ENCODE data around the gene PSMD8.

PSMD8 gene

GRCh38 chr19:38395381-38396114 lies 21.2 kb downstream of the PSMD8 start:
- WGBS, 2 experiments, result 85 to 88% methylated on average over 86 of the region's 86 CpGs
- no peak overlapping the region for H3K27ac ChIP-seq (ENCODE audit: insufficient read depth, low read depth, low read length, poor library complexity, severe bottlenecking)
- peaks cover 53% of the 10 kb centered on the region for H3K27me3 ChIP-seq (ENCODE audit: control insufficient read depth, insufficient read depth, low read length, poor library complexity, severe bottlenecking)
- no peak overlapping the region for H3K4me3 ChIP-seq (ENCODE audit: insufficient read depth, low read depth, low read length)
- no peaks in the 10 kb centered on the region for H3K36me3 ChIP-seq (ENCODE audit: control insufficient read depth, insufficient read depth, low read length)
- no peaks in the 10 kb centered on the region for H3K9me3 ChIP-seq (ENCODE audit: control insufficient read depth, low read length)
- no peaks in the 10 kb centered on the region for H3K4me1 ChIP-seq (ENCODE audit: control insufficient read depth, insufficient read depth, low read length)

DNA sequence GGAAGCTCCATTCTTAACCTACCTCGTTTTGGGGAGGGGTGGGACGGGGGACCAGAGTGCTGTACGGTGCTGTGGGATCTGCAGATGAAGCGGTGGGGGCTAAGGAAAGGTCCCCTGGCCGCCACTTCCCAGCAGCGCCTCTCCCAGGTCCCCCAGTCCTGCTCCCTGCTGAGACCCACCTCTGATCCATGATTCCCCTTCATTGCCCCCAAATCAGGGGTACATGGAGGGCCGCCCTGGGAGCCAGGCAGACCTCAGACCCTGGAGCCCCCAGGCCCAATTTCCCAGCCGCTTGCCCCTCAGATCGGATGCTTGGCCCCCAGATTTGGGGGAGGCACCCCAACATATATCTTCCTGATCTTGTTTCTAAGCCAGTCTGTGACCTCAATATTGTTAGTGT lies 24.7 kb downstream of the PSMD8 start:
- Histone ChIP-seq H3K36me3 (ENCODE audit: control insufficient read depth, insufficient read depth, low read length) (no peaks in the 10 kb centered on the region), H3K4me1 (ENCODE audit: control insufficient read depth, insufficient read depth, low read length) (no peaks in the 10 kb centered on the region), H3K27ac (ENCODE audit: insufficient read depth, low read depth, low read length, poor library complexity, severe bottlenecking) (no peak overlapping the region), H3K4me3 (ENCODE audit: insufficient read depth, low read depth, low read length) (no peak overlapping the region), H3K27me3 (ENCODE audit: control insufficient read depth, insufficient read depth, low read length, poor library complexity, severe bottlenecking) (peaks cover 58% of the 10 kb centered on the region), H3K9me3 (ENCODE audit: control insufficient read depth, low read length) (no peaks in the 10 kb centered on the region)
- WGBS, 2 experiments, result 75% methylated on average over 9 of the region's 9 CpGs

GRCh38 chr19:38399537-38399936 lies 25.2 kb downstream of the PSMD8 start:
- 90 to 96% methylated on average over 1 of the region's 1 CpG for WGBS, 2 experiments
- Histone ChIP-seq H3K36me3 (ENCODE audit: control insufficient read depth, insufficient read depth, low read length) (no peaks in the 10 kb centered on the region), H3K9me3 (ENCODE audit: control insufficient read depth, low read length) (no peaks in the 10 kb centered on the region), H3K4me1 (ENCODE audit: control insufficient read depth, insufficient read depth, low read length) (no peaks in the 10 kb centered on the region), H3K27me3 (ENCODE audit: control insufficient read depth, insufficient read depth, low read length, poor library complexity, severe bottlenecking) (peaks cover 58% of the 10 kb centered on the region), H3K27ac (ENCODE audit: insufficient read depth, low read depth, low read length, poor library complexity, severe bottlenecking) (no peak overlapping the region), H3K4me3 (ENCODE audit: insufficient read depth, low read depth, low read length) (no peak overlapping the region)

DNA sequence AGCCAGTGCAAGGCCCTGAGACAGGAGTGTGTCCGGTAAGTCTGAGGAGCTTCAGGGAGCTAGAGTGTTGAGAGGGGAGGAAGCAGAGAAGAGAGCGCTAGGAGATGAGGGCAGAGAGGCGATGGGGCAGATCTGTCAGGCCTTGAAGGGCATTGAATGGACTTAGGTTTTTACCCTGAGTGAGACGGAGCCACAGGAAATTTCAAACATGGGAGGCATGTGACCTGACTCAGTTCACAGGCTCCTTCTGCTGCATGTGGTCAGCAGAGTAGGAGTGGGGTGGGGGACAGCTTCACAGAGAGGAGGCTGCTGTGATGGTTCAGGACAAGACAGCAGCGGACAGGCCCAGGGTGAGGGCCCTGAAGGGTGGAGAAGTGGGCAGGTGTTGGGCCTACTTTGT lies 26.0 kb downstream of the PSMD8 start:
- no peak overlapping the region for H3K4me3 ChIP-seq (ENCODE audit: insufficient read depth, low read depth, low read length)
- no peak overlapping the region for H3K27ac ChIP-seq (ENCODE audit: insufficient read depth, low read depth, low read length, poor library complexity, severe bottlenecking)
- no peaks in the 10 kb centered on the region for H3K9me3 ChIP-seq (ENCODE audit: control insufficient read depth, low read length)
- 65 to 70% methylated on average over 5 of the region's 5 CpGs for WGBS, 2 experiments
- H3K36me3 ChIP-seq (ENCODE audit: control insufficient read depth, insufficient read depth, low read length), result no peaks in the 10 kb centered on the region
- H3K27me3 ChIP-seq (ENCODE audit: control insufficient read depth, insufficient read depth, low read length, poor library complexity, severe bottlenecking), result peaks cover 50% of the 10 kb centered on the region
- no peaks in the 10 kb centered on the region for H3K4me1 ChIP-seq (ENCODE audit: control insufficient read depth, insufficient read depth, low read length)

DNA sequence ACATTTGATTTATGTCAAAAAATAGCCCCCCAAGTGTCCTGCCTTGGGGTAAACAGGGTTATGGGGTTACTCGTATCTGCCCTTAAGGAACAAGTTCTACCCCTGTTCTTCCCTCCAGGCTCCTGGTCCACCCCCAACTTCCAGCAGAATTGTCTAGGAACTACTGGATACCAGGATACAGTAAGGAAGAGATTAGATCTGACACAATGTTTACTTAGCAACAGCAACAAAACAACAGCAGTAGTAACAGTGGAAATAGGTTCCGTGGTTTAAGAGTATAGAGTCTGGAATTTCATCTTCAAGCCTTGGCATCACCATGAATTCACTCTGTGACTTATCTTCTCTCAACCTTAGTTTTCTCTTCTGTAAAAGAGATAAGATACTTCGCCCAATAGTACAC lies 26.8 kb downstream of the PSMD8 start:
- Histone ChIP-seq H3K27me3 (ENCODE audit: control insufficient read depth, insufficient read depth, low read length, poor library complexity, severe bottlenecking) (peaks cover 45% of the 10 kb centered on the region), H3K4me1 (ENCODE audit: control insufficient read depth, insufficient read depth, low read length) (no peaks in the 10 kb centered on the region), H3K36me3 (ENCODE audit: control insufficient read depth, insufficient read depth, low read length) (no peaks in the 10 kb centered on the region), H3K9me3 (ENCODE audit: control insufficient read depth, low read length) (no peaks in the 10 kb centered on the region), H3K4me3 (ENCODE audit: insufficient read depth, low read depth, low read length) (no peak overlapping the region), H3K27ac (ENCODE audit: insufficient read depth, low read depth, low read length, poor library complexity, severe bottlenecking) (no peak overlapping the region)
- 91 to 97% methylated on average over 2 of the region's 3 CpGs for WGBS, 2 experiments

DNA sequence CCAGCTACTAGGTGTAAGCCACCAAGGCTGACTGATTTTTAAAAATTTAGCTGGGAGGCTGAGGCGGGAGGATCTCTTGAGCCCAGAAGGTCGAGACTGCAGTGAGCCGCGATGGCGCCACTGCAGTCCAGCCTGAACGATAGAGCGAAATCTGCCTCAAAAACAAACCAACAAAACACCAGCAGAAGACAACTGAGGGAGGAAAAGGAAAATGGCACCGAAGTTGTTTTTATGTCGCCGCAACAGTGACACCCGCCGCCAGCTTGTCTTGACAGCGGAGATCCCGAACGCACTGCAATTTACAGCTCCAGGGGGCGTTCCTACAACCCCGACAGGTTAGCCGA lies 28.2 kb downstream of the PSMD8 start:
- Histone ChIP-seq H3K27ac (ENCODE audit: insufficient read depth, low read depth, low read length, poor library complexity, severe bottlenecking) (no peak overlapping the region), H3K4me3 (ENCODE audit: insufficient read depth, low read depth, low read length) (peak overlapping the region; percentile 5), H3K27me3 (ENCODE audit: control insufficient read depth, insufficient read depth, low read length, poor library complexity, severe bottlenecking) (peaks cover 32% of the 10 kb centered on the region), H3K36me3 (ENCODE audit: control insufficient read depth, insufficient read depth, low read length) (no peaks in the 10 kb centered on the region), H3K9me3 (ENCODE audit: control insufficient read depth, low read length) (no peaks in the 10 kb centered on the region), H3K4me1 (ENCODE audit: control insufficient read depth, insufficient read depth, low read length) (no peaks in the 10 kb centered on the region)
- 10 to 16% methylated on average over 18 of the region's 18 CpGs for WGBS, 2 experiments

- Histone ChIP-seq H3K4me1 (ENCODE audit: control insufficient read depth, insufficient read depth, low read length) (no peaks in the 10 kb centered on the region), H3K4me3 (ENCODE audit: insufficient read depth, low read depth, low read length) (peak within 1 kb of the TSS; percentile 56), H3K27me3 (ENCODE audit: control insufficient read depth, insufficient read depth, low read length, poor library complexity, severe bottlenecking) (peaks cover 32% of the 10 kb centered on the region), H3K9me3 (ENCODE audit: control insufficient read depth, low read length) (no peaks in the 10 kb centered on the region), H3K36me3 (ENCODE audit: control insufficient read depth, insufficient read depth, low read length) (no peaks in the 10 kb centered on the region), H3K27ac (ENCODE audit: insufficient read depth, low read depth, low read length, poor library complexity, severe bottlenecking) (no peak within 1 kb of the TSS)
- 0 to 1% methylated on average over 82 of the region's 82 CpGs for WGBS, 2 experiments
These were observed 28.8 kb downstream of the PSMD8 start, which contains the start of gene FAM98C for GRCh38 chr19:38402967-38403674. Gene FAM98C (plus strand): TSS chr19:38403093. CDS start chr19:38403154, 61 bp downstream.

DNA sequence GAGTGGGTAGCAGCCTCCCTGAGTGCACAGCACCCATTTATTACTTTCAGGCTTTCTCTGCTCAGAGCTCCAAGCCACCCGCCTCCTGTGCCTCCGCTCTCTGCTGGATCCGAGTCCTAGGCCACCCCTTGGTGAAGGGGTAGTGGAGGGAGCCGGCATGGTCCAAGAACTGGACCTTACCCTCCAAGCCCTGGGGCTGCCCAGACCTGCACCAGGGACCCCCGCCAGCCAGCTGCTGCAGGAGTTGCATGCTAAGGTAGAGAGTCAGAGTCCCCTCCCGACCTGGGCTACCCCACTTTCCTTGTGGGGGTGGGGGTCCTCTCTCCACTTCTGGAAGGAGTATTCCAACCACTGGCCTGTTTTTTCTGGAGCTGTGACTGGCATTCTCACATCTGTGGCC lies 30.5 kb downstream of the PSMD8 start:
- 91 to 92% methylated on average over 6 of the region's 6 CpGs for WGBS, 2 experiments
- Histone ChIP-seq H3K4me1 (ENCODE audit: control insufficient read depth, insufficient read depth, low read length) (no peaks in the 10 kb centered on the region), H3K36me3 (ENCODE audit: control insufficient read depth, insufficient read depth, low read length) (no peaks in the 10 kb centered on the region), H3K27me3 (ENCODE audit: control insufficient read depth, insufficient read depth, low read length, poor library complexity, severe bottlenecking) (peaks cover 18% of the 10 kb centered on the region), H3K9me3 (ENCODE audit: control insufficient read depth, low read length) (no peaks in the 10 kb centered on the region), H3K4me3 (ENCODE audit: insufficient read depth, low read depth, low read length) (no peak overlapping the region), H3K27ac (ENCODE audit: insufficient read depth, low read depth, low read length, poor library complexity, severe bottlenecking) (no peak overlapping the region)

DNA sequence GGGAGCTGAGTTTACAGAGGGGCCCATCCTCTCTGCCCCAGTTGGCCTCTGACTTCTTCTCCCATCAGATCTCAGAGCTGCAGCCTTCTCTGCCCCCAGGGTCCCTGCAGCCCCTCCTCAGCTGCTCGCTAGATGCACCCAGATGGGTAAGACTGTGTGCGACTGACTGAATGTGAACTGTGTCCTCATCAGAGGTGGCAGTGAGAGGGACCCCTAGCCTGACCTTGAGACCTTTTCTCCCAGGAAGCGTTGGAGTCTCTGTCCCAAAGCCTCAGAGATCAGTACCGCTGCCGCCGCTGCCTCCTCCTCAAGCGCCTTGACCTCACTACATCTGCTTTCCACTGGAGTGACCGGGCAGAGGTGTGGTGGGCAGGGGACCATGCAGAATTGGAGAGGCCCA lies 30.9 kb downstream of the PSMD8 start:
- 95% methylated on average over 8 of the region's 8 CpGs for WGBS, 2 experiments
- Histone ChIP-seq H3K36me3 (ENCODE audit: control insufficient read depth, insufficient read depth, low read length) (no peaks in the 10 kb centered on the region), H3K4me3 (ENCODE audit: insufficient read depth, low read depth, low read length) (no peak overlapping the region), H3K9me3 (ENCODE audit: control insufficient read depth, low read length) (no peaks in the 10 kb centered on the region), H3K27me3 (ENCODE audit: control insufficient read depth, insufficient read depth, low read length, poor library complexity, severe bottlenecking) (peaks cover 14% of the 10 kb centered on the region), H3K27ac (ENCODE audit: insufficient read depth, low read depth, low read length, poor library complexity, severe bottlenecking) (no peak overlapping the region), H3K4me1 (ENCODE audit: control insufficient read depth, insufficient read depth, low read length) (no peaks in the 10 kb centered on the region)

GRCh38 chr19:38409631-38410133 lies 35.3 kb downstream of the PSMD8 start:
- WGBS, 2 experiments, result 91 to 92% methylated on average over 7 of the region's 7 CpGs
- H3K4me3 ChIP-seq (ENCODE audit: insufficient read depth, low read depth, low read length), result no peak overlapping the region

More at GRCh38 chr19:38409631-38410133, 35.3 kb downstream of the PSMD8 start:
- H3K4me1 ChIP-seq (ENCODE audit: control insufficient read depth, insufficient read depth, low read length), result peaks cover 5% of the 10 kb centered on the region
- no peaks in the 10 kb centered on the region for H3K27me3 ChIP-seq (ENCODE audit: control insufficient read depth, insufficient read depth, low read length, poor library complexity, severe bottlenecking)
- H3K27ac ChIP-seq (ENCODE audit: insufficient read depth, low read depth, low read length, poor library complexity, severe bottlenecking), result no peak overlapping the region
- no peaks in the 10 kb centered on the region for H3K36me3 ChIP-seq (ENCODE audit: control insufficient read depth, insufficient read depth, low read length)
- no peaks in the 10 kb centered on the region for H3K9me3 ChIP-seq (ENCODE audit: control insufficient read depth, low read length)

All from ectodermal cell (in vitro differentiated cells).